ENCODE measurements around the gene DAB1. TPM values are rescaled to one million over a fixed set of nuclear protein-coding genes. Genes with fewer than 3 reads are reported as not detected.

Gene DAB1
- total RNA-seq, 1 experiment from 2014 or later, result not detected

DNA sequence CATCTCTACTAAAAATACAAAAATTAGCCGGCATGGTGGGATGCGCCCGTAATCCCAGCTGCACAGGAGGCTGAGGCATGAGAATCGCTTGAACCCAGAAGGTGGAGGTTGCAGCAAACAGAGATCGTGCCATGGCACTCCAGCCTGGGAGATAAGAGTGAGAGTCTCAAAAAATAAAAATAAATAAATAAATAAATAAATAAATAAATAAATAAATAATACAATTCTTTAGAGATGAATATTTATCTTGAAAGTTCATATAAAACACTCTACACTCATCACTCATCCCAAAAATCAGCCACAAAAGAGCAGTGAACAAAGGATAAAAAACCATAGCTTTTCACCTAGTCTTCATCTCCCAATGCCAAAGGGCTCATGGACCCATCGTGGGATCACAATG, 295.9 kb downstream of the DAB1 start (continued):
- TF ChIP-seq, protein P1, sequence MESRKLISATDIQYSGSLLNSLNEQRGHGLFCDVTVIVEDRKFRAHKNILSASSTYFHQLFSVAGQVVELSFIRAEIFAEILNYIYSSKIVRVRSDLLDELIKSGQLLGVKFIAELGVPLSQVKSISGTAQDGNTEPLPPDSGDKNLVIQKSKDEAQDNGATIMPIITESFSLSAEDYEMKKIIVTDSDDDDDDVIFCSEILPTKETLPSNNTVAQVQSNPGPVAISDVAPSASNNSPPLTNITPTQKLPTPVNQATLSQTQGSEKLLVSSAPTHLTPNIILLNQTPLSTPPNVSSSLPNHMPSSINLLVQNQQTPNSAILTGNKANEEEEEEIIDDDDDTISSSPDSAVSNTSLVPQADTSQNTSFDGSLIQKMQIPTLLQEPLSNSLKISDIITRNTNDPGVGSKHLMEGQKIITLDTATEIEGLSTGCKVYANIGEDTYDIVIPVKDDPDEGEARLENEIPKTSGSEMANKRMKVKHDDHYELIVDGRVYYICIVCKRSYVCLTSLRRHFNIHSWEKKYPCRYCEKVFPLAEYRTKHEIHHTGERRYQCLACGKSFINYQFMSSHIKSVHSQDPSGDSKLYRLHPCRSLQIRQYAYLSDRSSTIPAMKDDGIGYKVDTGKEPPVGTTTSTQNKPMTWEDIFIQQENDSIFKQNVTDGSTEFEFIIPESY (IDR thresholded peaks at IDR 0.05; ENCODE audit: extremely low read depth, insufficient replicate concordance, low read length), result no peak
- TF ChIP-seq YY1 (IDR thresholded peaks at IDR 0.05; ENCODE audit: extremely low read depth, insufficient replicate concordance, low read depth, low read length), result no peak

DNA sequence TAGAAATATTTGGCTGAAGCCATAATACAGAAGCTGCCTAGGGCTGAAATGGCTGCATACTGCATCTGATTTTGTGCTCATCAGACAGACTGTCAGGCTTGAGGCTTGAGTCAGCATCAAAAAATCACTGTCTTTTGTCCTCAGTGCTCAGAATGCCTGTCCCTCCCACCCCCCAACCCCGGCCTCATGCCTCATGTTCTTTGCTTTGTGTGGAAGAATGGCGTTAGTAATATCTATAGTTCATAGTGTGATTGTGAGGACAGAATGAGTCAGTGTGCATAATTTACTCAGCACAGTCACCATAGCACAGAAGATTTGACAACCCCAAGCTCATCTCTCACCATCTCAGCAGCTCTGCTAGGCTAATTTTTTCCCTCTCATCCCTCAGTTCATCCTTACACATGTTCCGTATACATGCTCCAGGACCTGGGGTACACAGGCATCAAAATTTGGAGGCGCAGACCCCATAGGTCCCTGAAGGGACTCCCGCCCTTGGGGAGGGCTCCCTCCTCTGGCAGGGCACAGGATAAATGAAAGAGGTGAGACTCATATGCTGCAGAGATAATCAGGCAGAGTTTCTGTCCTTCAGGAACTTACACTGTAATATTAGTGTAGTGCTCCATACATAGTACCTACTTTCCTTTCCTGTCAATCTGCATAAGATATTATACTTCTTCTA, 299.0 kb downstream of the DAB1 start:
- no TSS peak for BruUV-seq (replicated peaks)
- H3K4me2 ChIP-seq (ENCODE audit: low read length), result no peak overlapping the region
- H3K36me3 ChIP-seq (ENCODE audit: control insufficient read depth in 1 of 2, insufficient read depth in 2 of 2, low read length in 2 of 2), result no peaks in the 10 kb centered on the region
- no peak overlapping the region for H3K27ac ChIP-seq (ENCODE audit: low read depth, low read length)
- H3K27me3 ChIP-seq (ENCODE audit: insufficient read depth, low read length), result 0 out of 2 replicates have a peak, but pooled peaks cover 4% of the 10 kb centered on the region
- ChIA-PET RAD21 (ENCODE audit: low non-redundant PET in 1 of 2, low total read pairs in 2 of 2, uncharacterized antibody in 2 of 2, unreplicated experiment in 2 of 2) (no interaction called here), POLR2A (no interaction called here), CTCF (no interaction called here)
- H4K20me1 ChIP-seq (ENCODE audit: insufficient read depth), result no peaks in the 10 kb centered on the region
- H2AFZ ChIP-seq (ENCODE audit: low read depth, low read length, poor library complexity, severe bottlenecking), result no peak overlapping the region
- H3K4me3 ChIP-seq (replicated peaks in 1 of 2; ENCODE audit: low read depth in 1 of 2, low read length in 2 of 2), result no peak overlapping the region
- H3K9me3 ChIP-seq (ENCODE audit: control insufficient read depth in 1 of 2, insufficient read depth in 1 of 2, low read depth in 1 of 2, low read length in 2 of 2), result no peaks in the 10 kb centered on the region
- H3K79me2 ChIP-seq (ENCODE audit: insufficient read depth, low read length), result no peaks in the 10 kb centered on the region
- no peaks in the 10 kb centered on the region for H3K9me2 ChIP-seq (ENCODE audit: insufficient read depth)
- TF ChIP-seq, protein P2, sequence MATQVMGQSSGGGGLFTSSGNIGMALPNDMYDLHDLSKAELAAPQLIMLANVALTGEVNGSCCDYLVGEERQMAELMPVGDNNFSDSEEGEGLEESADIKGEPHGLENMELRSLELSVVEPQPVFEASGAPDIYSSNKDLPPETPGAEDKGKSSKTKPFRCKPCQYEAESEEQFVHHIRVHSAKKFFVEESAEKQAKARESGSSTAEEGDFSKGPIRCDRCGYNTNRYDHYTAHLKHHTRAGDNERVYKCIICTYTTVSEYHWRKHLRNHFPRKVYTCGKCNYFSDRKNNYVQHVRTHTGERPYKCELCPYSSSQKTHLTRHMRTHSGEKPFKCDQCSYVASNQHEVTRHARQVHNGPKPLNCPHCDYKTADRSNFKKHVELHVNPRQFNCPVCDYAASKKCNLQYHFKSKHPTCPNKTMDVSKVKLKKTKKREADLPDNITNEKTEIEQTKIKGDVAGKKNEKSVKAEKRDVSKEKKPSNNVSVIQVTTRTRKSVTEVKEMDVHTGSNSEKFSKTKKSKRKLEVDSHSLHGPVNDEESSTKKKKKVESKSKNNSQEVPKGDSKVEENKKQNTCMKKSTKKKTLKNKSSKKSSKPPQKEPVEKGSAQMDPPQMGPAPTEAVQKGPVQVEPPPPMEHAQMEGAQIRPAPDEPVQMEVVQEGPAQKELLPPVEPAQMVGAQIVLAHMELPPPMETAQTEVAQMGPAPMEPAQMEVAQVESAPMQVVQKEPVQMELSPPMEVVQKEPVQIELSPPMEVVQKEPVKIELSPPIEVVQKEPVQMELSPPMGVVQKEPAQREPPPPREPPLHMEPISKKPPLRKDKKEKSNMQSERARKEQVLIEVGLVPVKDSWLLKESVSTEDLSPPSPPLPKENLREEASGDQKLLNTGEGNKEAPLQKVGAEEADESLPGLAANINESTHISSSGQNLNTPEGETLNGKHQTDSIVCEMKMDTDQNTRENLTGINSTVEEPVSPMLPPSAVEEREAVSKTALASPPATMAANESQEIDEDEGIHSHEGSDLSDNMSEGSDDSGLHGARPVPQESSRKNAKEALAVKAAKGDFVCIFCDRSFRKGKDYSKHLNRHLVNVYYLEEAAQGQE (IDR thresholded peaks at IDR 0.05; ENCODE audit: low read depth), result no peak
- TF ChIP-seq, protein P3, sequence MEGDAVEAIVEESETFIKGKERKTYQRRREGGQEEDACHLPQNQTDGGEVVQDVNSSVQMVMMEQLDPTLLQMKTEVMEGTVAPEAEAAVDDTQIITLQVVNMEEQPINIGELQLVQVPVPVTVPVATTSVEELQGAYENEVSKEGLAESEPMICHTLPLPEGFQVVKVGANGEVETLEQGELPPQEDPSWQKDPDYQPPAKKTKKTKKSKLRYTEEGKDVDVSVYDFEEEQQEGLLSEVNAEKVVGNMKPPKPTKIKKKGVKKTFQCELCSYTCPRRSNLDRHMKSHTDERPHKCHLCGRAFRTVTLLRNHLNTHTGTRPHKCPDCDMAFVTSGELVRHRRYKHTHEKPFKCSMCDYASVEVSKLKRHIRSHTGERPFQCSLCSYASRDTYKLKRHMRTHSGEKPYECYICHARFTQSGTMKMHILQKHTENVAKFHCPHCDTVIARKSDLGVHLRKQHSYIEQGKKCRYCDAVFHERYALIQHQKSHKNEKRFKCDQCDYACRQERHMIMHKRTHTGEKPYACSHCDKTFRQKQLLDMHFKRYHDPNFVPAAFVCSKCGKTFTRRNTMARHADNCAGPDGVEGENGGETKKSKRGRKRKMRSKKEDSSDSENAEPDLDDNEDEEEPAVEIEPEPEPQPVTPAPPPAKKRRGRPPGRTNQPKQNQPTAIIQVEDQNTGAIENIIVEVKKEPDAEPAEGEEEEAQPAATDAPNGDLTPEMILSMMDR (IDR thresholded peaks at IDR 0.05 in 2 of 3, conservative IDR thresholded peaks at IDR 0.05 in 1 of 3; ENCODE audit: borderline replicate concordance in 1 of 3, insufficient read depth in 1 of 3, low read depth in 2 of 3, low read length in 2 of 3), result 0 out of 6 replicates have a peak, but pooled peaks of 1 of the 3 experiments have one; percentile 22
- no peak overlapping the region for H3K9ac ChIP-seq (ENCODE audit: low read length)
- H3K4me1 ChIP-seq (ENCODE audit: control insufficient read depth in 1 of 2, insufficient read depth in 2 of 2, low read length in 2 of 2), result no peaks in the 10 kb centered on the region
- DNase-seq (ENCODE audit: low read depth, low spot score), result no peak
- no peak for ATAC-seq
- intact Hi-C loops (cut with micrococcal nuclease), result no loop called here

Measured in HCT116 (cell line).